Measurements from ENCODE around the gene CYLD. TPM values are rescaled to one million over a fixed set of nuclear protein-coding genes. Genes with fewer than 3 reads are reported as not detected.

Gene CYLD
- total RNA-seq, 1 donor from 2014 or later: 122 TPM

- H3K27ac Mint-ChIP-seq: no peak overlapping the region
- peaks cover 37% of the 10 kb centered on the region for H3K36me3 Mint-ChIP-seq (ENCODE audit: low read depth)
- POLR2A ChIA-PET: no interaction called here
- ATAC-seq (ENCODE audit: low read depth) (no peak), DNase-seq (no peak)
- intact Hi-C loops (cut with micrococcal nuclease): no loop called here
- peaks cover 51% of the 10 kb centered on the region for H3K4me1 Mint-ChIP-seq
- CTCF ChIA-PET: no interaction called here
- no peak for TF ChIP-seq CTCF (IDR thresholded peaks at IDR 0.05)
- H3K4me3 Mint-ChIP-seq: no peak overlapping the region
- no peaks in the 10 kb centered on the region for H3K27me3 Mint-ChIP-seq
- no peaks in the 10 kb centered on the region for H3K9me3 Mint-ChIP-seq
Observed at GRCh38 chr16:50739031-50739430, 2.9 kb upstream of the CYLD start.

DNA sequence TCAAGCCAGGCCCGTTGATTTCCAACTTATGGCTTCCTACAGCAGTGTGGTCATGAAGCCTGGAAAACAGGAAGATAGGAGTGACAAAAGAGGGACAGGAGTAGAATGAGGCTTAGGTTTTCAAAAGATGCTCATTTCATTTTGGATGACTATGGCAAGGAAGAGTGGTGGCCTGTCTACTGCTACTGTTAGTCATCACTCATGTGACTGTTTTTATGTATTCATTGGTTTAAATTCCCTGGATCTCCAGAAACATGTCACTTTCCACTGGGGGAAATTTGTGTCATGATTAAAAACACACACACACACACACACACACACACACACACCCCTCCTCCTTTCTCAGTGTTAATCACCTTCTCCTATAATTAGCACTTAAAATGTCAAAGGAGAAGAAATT lies 1.1 kb upstream of the CYLD start:
- ATAC-seq (ENCODE audit: low read depth): no peak
- Mint-ChIP-seq H3K4me1 (peaks cover 63% of the 10 kb centered on the region), H3K27ac (peak overlapping the region; percentile 96), H3K27me3 (no peaks in the 10 kb centered on the region), H3K4me3 (peak overlapping the region; percentile 86), H3K9me3 (no peaks in the 10 kb centered on the region), H3K36me3 (ENCODE audit: low read depth) (peaks cover 52% of the 10 kb centered on the region)
- no peak for DNase-seq
- intact Hi-C loops (cut with micrococcal nuclease): loop anchor here (1.0 to 2.0 kb wide), 4 partner anchors 152 to 676 kb away; partner anchors contain the start of genes HEATR3 and NKD1
- TF ChIP-seq CTCF (IDR thresholded peaks at IDR 0.05): no peak
- ChIA-PET POLR2A (interaction anchor here (1.0 to 1.2 kb wide), 4 partner anchors 32 to 74 kb away, joined by 3 to 8 read pairs (median 4); partner anchors contain the start of gene SNX20), CTCF (interaction anchor here (1.1 to 1.4 kb wide), 3 partner anchors 66 to 96 kb away, joined by 3 to 13 read pairs (median 7); no protein-coding TSS in a partner anchor)

DNA sequence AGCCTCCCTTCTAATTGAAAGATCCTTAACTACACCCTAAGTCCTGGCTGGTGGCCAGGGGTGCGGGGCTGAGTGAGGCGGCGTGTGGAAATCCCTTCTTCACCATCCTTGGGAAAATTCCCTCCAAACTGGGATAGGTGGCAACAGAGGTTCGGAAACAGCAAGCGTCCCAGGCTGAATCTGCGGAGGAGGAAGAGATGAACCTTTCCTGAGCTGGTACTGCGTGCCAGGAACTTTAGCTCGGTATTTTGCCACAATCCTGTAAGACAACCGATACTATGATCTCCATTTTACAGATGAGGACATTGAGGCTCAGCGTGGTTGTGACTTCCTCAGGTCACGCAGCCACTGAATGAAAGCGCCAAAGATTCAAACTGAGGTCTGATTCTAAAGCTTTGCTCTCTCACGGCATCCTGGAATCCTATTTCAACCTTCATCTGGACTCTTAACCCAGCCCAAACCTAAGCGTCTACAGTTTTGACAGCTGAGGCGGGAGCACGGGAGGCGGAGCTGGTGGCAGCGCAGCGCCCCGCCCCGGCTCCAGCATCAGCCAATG lies 583 bp upstream of the CYLD start:
- ATAC-seq (ENCODE audit: low read depth): no peak
- ChIA-PET POLR2A (interaction anchor here (0.7 to 1.2 kb wide), 16 partner anchors 13 to 675 kb away, joined by 3 to 34 read pairs (median 4); partner anchors contain the start of genes HEATR3, NKD1 and SNX20), CTCF (interaction anchor here (0.8 to 1.4 kb wide), 7 partner anchors 60 to 96 kb away, joined by 3 to 13 read pairs (median 5); partner anchors contain the start of gene SNX20)
- no peak for DNase-seq
- Mint-ChIP-seq H3K4me1 (peaks cover 61% of the 10 kb centered on the region), H3K9me3 (no peaks in the 10 kb centered on the region), H3K27me3 (no peaks in the 10 kb centered on the region), H3K4me3 (peak overlapping the region; percentile 86), H3K36me3 (ENCODE audit: low read depth) (peaks cover 57% of the 10 kb centered on the region), H3K27ac (peak overlapping the region; percentile 96)
- intact Hi-C loops (cut with micrococcal nuclease): loop anchor here (1.0 to 2.0 kb wide), 4 partner anchors 153 to 677 kb away; partner anchors contain the start of genes HEATR3 and NKD1
- TF ChIP-seq CTCF (IDR thresholded peaks at IDR 0.05): no peak

GRCh38 chr16:50742576-50743200 lies 802 bp downstream of the CYLD start:
- Mint-ChIP-seq H3K36me3 (ENCODE audit: low read depth) (peaks cover 62% of the 10 kb centered on the region), H3K27me3 (no peaks in the 10 kb centered on the region), H3K9me3 (no peaks in the 10 kb centered on the region), H3K27ac (peak overlapping the region; percentile 94), H3K4me3 (peak overlapping the region; percentile 91), H3K4me1 (peaks cover 61% of the 10 kb centered on the region)
- DNase-seq: no peak
- POLR2A ChIA-PET: interaction anchor here (0.6 to 5.1 kb wide), 5 partner anchors 59 to 145 kb away, joined by 4 to 19 read pairs (median 4); partner anchors contain the start of gene SNX20
- intact Hi-C loops (cut with micrococcal nuclease): loop anchor here (1.0 to 2.0 kb wide), 6 partner anchors 44 to 717 kb away; partner anchors contain the start of genes CNEP1R1, SNX20 and TENT4B
- CTCF ChIA-PET: interaction anchor here (7.4 kb wide), 1 partner anchor 73 kb away, joined by 169 read pairs; no protein-coding TSS in a partner anchor
- no peak for ATAC-seq (ENCODE audit: low read depth)
- no peak for TF ChIP-seq CTCF (IDR thresholded peaks at IDR 0.05)
